Ectodermal cell (in vitro differentiated cells): ENCODE results near the gene NDST1.

ENCODE experiments used
- H3K27ac ChIP-seq: 2 replicates; pipeline ENCODE4 v1.7.0; 2013; ENCODE audit warnings: mild to moderate bottlenecking, low read depth, low read length; ENCODE audit not compliant: insufficient read depth, poor library complexity, severe bottlenecking
- H3K27me3 ChIP-seq: 2 replicates; pipeline ENCODE4 v1.7.0; 2013; ENCODE audit warnings: mild to moderate bottlenecking, low read length; ENCODE audit not compliant: insufficient read depth, control insufficient read depth, poor library complexity, severe bottlenecking
- H3K36me3 ChIP-seq: one replicate; pipeline ENCODE4 v1.7.0; 2013; ENCODE audit warnings: low read length; ENCODE audit not compliant: control insufficient read depth, insufficient read depth
- H3K4me1 ChIP-seq: one replicate; pipeline ENCODE4 v1.7.0; 2013; ENCODE audit warnings: low read length; ENCODE audit not compliant: control insufficient read depth, insufficient read depth
- H3K4me3 ChIP-seq: 2 replicates; pipeline ENCODE4 v1.7.0; 2013; ENCODE audit warnings: low read depth, low read length, control low read depth; ENCODE audit not compliant: insufficient read depth
- H3K9me3 ChIP-seq: 2 replicates; pipeline ENCODE4 v1.7.0; 2013; ENCODE audit warnings: mild to moderate bottlenecking, low read length, moderate library complexity; ENCODE audit not compliant: control insufficient read depth
- WGBS, 2 experiments: methylation state at CpG; one replicate each; pipeline ENCODE4 v1.1.7; 2013; ENCODE audit warnings: missing lambda C conversion rate in 2 of 2; 5-methylcytosine and 5-hydroxymethylcytosine counted together

The NDST1 gene

DNA sequence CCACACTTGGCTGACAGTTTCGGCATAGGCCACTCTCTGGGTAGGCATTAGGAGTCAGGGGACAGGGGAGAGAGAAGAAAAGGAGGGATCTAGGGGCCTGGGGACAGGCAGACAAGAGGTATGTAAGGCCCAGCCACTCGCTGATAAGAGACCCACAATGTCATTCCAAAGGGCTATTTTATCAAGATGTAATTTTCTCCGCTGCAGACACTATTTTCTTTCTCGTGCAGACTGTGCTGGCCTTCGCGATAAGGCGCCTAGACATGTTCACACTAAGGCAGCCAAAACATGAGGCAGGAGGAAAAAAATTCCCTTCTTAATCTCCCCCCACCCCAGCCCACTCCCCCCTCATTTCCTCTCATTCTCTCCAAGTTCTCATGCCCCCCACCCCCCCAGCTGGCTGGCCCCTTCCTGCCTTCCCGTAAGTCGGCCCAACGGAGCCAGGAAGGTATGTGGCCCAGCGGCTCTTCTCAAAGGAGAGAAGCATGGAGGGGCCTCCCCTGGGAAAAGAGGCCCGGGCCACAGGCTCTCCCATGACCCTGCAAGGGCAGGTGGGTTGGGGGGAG is 87.6 kb downstream of the NDST1 start:
- 82 to 85% methylated on average over 11 to 12 of the region's 12 CpGs for WGBS, 2 experiments
- H3K36me3 ChIP-seq: no peaks in the 10 kb centered on the region
- no peak overlapping the region for H3K27ac ChIP-seq
- no peaks in the 10 kb centered on the region for H3K9me3 ChIP-seq
- H3K27me3 ChIP-seq: no peaks in the 10 kb centered on the region
- peaks cover 22% of the 10 kb centered on the region for H3K4me1 ChIP-seq
- no peak overlapping the region for H3K4me3 ChIP-seq

DNA sequence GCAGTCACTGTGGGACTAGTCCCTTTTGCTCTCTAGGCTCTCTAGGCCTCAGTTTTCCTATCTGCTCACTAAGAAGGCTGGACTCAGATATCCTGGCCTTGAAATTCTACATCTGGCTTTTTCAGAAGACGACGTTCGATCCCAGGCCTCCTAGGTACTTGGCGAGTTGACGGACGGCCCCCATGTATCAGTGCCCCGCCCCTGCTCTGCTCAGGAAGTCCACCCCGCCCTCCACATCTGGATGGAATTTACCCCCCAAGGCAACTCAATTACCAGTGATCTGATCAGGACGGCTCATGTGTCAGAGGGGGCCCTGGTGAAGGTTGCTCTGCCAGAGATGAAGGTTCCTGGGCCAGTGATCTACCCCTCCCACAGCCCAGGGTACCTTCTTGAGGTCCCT is 88.4 kb downstream of the NDST1 start:
- Histone ChIP-seq H3K4me3 (no peak overlapping the region), H3K36me3 (no peaks in the 10 kb centered on the region), H3K9me3 (no peaks in the 10 kb centered on the region), H3K4me1 (peaks cover 15% of the 10 kb centered on the region), H3K27ac (no peak overlapping the region), H3K27me3 (no peaks in the 10 kb centered on the region)
- 77 to 78% methylated on average over 9 of the region's 9 CpGs for WGBS, 2 experiments

DNA sequence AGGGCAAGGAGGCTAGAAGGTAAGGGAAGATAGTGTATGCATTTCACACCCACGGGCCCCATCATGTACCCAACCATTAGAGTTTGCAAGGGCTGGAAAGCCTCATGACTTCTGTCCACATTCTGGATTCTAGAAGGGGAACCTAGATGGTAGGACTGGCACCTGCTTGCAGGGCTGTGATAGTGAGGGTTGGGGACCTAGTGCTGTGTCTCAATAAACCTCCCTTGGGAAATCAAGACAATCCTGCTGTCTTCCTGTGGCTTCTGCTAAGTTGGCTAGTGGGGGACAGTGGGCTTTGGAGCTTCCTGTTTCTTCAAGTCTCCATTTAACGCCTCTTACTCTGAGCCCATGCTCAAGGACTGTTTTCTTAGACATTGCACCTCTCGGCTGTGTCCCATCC is 88.9 kb downstream of the NDST1 start:
- Histone ChIP-seq H3K27ac (no peak overlapping the region), H3K9me3 (no peaks in the 10 kb centered on the region), H3K36me3 (no peaks in the 10 kb centered on the region), H3K4me1 (peaks cover 14% of the 10 kb centered on the region), H3K4me3 (no peak overlapping the region), H3K27me3 (no peaks in the 10 kb centered on the region)
- WGBS, 2 experiments: 91 to 95% methylated on average over 3 of the region's 3 CpGs

DNA sequence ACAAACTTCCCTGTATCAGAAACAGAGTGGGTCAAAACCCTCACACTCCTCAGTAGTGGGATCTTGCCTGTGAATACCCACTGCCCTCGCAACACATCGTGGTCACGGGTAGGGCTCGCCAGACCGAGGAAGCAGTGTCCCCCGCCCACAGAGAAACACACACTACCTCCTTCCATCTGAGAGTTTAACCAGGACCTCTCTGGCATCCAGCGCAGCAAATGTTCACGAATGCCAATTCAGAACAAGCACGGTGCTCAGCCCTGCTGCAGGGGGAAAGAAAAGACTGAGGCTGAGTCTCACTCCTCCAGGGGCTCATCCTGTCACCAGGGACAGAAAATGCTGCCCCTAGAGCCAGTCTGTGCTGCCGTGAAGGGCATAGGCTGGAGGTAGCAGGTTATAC is 90.1 kb downstream of the NDST1 start:
- Histone ChIP-seq H3K4me3 (no peak overlapping the region), H3K36me3 (no peaks in the 10 kb centered on the region), H3K9me3 (no peaks in the 10 kb centered on the region), H3K27me3 (no peaks in the 10 kb centered on the region), H3K4me1 (peaks cover 14% of the 10 kb centered on the region), H3K27ac (no peak overlapping the region)
- WGBS, 2 experiments: 87 to 88% methylated on average over 10 of the region's 10 CpGs

DNA sequence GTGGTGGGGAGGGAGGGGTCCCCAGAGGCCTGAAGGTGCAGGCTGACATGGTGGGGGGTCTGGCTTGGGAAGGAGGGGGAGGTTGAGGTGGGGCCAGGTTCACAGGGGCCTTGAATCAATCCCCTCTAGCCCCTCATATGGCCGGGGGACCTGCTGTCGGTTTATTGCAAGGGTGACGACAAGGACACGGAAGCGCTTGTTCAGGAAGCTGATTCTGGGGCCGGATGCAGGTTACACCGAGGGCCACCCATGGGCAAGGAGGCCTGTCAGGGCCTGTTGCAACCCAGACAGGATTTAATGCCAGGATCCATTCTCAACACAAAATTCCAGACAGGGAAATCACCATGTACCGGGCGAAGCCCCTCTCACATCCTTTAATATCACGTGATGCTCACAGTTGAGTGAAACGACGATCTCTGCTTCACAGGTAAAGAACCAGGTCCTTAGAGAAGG is 90.9 kb downstream of the NDST1 start:
- Histone ChIP-seq H3K27ac (no peak overlapping the region), H3K27me3 (no peaks in the 10 kb centered on the region), H3K9me3 (no peaks in the 10 kb centered on the region), H3K36me3 (no peaks in the 10 kb centered on the region), H3K4me3 (no peak overlapping the region), H3K4me1 (peaks cover 14% of the 10 kb centered on the region)
- 92 to 93% methylated on average over 12 of the region's 12 CpGs for WGBS, 2 experiments

DNA sequence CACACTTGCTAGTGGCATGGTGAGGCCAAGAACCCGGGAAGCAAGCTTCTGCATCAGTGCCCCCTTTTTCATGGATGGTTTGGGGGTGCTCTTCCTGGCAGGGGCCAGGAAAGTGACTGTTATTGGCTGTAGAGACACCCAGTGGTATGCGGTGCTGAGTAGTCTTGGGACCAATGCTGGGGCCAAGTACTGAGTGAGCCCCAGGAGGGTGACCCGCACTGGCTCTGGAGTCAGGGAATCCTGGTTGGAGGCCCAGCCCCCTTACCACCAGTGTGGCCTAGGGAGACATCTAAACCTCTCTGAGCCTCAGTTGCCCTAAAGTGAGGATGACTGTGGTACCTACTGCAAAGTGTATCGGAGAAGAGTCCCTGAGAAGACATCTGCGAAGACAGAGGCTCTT is 91.3 kb downstream of the NDST1 start:
- Histone ChIP-seq H3K9me3 (no peaks in the 10 kb centered on the region), H3K36me3 (no peaks in the 10 kb centered on the region), H3K4me3 (no peak overlapping the region), H3K4me1 (peaks cover 14% of the 10 kb centered on the region), H3K27me3 (no peaks in the 10 kb centered on the region), H3K27ac (no peak overlapping the region)
- 89 to 91% methylated on average over 5 of the region's 5 CpGs for WGBS, 2 experiments

- Histone ChIP-seq H3K36me3 (no peaks in the 10 kb centered on the region), H3K4me3 (no peak overlapping the region), H3K27ac (no peak overlapping the region), H3K9me3 (no peaks in the 10 kb centered on the region), H3K27me3 (no peaks in the 10 kb centered on the region), H3K4me1 (peaks cover 14% of the 10 kb centered on the region)
- WGBS, 2 experiments: 81 to 84% methylated on average over 11 of the region's 11 CpGs
Observed at GRCh38 chr5:150599917-150600511, 92.1 kb downstream of the NDST1 start.

DNA sequence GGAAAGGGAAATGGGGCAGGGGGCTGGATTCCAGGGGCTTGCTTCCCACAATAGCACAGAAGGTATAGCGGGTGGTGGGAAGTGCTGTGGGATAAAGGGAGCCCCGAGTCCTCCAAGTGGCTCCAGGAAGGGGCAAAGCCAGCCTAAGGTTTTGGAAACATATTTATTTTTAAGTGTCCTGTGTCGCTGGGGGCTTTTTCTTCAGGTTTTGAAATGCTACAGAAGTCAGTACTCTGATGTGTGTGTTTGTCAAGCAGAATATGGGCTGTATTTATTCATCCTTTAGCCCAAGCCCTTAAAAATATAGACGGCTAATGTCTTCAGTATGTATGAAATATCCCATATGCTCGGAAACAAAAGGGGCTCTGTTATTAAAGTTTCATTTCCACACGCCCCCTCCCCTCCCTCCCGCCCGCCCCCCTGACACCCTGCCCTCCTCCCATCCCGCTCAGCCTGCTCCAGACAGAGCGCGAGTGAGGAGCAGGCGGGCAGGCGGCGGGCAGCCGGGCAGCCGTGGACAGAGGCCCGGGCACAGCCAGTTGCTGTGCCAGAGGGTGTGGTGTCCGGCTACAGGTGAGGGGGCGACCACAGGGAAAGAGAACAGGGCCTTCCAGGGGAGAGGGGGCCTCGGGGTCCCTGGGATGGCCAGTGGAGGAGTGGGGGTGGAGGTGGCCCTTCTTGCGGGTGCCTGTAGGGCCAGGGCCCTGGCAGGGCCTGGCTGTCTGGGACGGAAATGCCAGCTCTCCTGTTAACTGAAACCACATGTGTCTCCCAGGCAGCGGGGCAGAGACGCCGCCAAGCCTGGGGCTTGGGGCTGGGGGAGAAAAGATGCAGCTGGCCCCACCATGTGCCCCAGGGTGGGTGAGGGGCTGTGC is 92.9 kb downstream of the NDST1 start:
- H3K4me1 ChIP-seq: peaks cover 7% of the 10 kb centered on the region
- H3K27me3 ChIP-seq: no peaks in the 10 kb centered on the region
- no peaks in the 10 kb centered on the region for H3K9me3 ChIP-seq
- H3K36me3 ChIP-seq: no peaks in the 10 kb centered on the region
- no peak overlapping the region for H3K27ac ChIP-seq
- no peak overlapping the region for H3K4me3 ChIP-seq
- WGBS, 2 experiments: 94 to 95% methylated on average over 20 to 23 of the region's 25 CpGs

DNA sequence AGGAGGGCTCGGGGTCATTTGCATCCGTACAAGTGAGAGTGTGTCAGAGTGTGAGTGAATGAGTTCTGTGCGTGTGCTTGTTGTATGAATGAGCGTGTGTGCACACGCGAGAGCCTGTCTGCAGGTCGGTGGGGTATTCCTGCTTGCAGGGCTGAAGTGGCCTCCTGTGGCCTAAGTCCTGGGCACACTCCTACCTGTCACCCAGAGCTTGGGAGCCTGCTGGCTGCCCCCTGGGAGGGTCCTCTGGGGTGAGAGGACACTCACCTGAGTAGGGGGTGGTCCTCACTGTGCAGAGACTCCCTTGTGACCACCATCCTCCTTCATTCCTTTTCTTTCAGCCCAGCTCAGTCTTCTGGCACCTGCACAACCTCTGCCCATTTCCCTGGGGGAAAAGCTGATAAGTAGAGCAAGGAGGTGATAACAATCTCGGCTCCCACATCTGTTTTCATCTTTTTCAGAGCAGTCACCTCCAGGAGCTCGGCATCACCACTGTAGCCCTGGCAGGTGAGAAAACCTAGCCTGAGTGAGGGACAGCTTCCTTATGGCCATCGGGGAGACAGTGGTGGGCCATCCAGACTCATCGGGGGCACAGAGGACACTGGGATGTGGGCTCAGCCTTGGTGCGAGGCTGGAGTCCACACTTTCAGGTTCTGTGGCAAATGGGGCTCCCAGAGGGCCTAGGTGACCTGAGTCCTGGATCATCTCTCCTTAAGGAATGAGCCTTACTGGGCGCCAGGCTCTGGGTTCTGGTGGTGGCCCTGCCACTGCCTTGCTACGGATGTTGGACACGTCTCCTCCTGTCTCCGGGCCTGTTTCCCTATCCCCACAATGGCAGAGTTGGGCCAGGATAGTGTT is 93.8 kb downstream of the NDST1 start:
- H3K27ac ChIP-seq: no peak overlapping the region
- no peaks in the 10 kb centered on the region for H3K27me3 ChIP-seq
- no peaks in the 10 kb centered on the region for H3K36me3 ChIP-seq
- H3K4me1 ChIP-seq: no peaks in the 10 kb centered on the region
- H3K9me3 ChIP-seq: no peaks in the 10 kb centered on the region
- WGBS, 2 experiments: 87 to 88% methylated on average over 16 of the region's 16 CpGs
- no peak overlapping the region for H3K4me3 ChIP-seq

- H3K9me3 ChIP-seq: no peaks in the 10 kb centered on the region
- WGBS, 2 experiments: 92% methylated on average over 4 of the region's 4 CpGs
- no peaks in the 10 kb centered on the region for H3K36me3 ChIP-seq
- no peaks in the 10 kb centered on the region for H3K27me3 ChIP-seq
- no peak overlapping the region for H3K27ac ChIP-seq
- no peaks in the 10 kb centered on the region for H3K4me1 ChIP-seq
- no peak overlapping the region for H3K4me3 ChIP-seq
Observed at GRCh38 chr5:150603052-150603451, 95.1 kb downstream of the NDST1 start.
